ENCODE measurements around the gene ZNF345. TPM values are rescaled to one million over a fixed set of nuclear protein-coding genes. Genes with fewer than 3 reads are reported as not detected.

ZNF345 gene
- total and polyA plus RNA-seq, 10 of the 15 experiments (the other 5 are each of a cell fraction or from before 2014, with no cell fraction given): 1.3 to 3.0 (median 2.0) TPM

- peak overlapping the region; percentile 78; the same call in 1 of the 2 replicates for H2AFZ ChIP-seq (ENCODE audit: control insufficient read depth, low read depth, low read length)
- H3K27ac ChIP-seq (ENCODE audit: control insufficient read depth, insufficient read depth): no peak overlapping the region
- peak overlapping the region; percentile 44 for H3K4me2 ChIP-seq (ENCODE audit: control insufficient read depth, insufficient read depth)
- no peaks in the 10 kb centered on the region for H3K4me1 ChIP-seq (ENCODE audit: control insufficient read depth, insufficient read depth, low read length)
- H3K9ac ChIP-seq (ENCODE audit: control insufficient read depth, insufficient read depth, low read length): no peak overlapping the region
- peaks cover 6% of the 10 kb centered on the region; the same call in 2 of the 3 replicates for H3K9me3 ChIP-seq (replicated peaks; ENCODE audit: control insufficient read depth, insufficient read depth, low read length)
- no peak for FAIRE-seq
- CTCF ChIA-PET: no interaction called here
- ATAC-seq: no peak
- no peaks in the 10 kb centered on the region for H3K27me3 ChIP-seq (replicated peaks in 1 of 2; ENCODE audit: control insufficient read depth in 2 of 2, insufficient read depth in 2 of 2, low read length in 1 of 2)
- 87% methylated on average over 7 of the region's 7 CpGs for WGBS (ENCODE audit: insufficient coverage, insufficient replicate concordance, low lambda C conversion rate, missing lambda C conversion rate)
- POLR2A ChIA-PET: no interaction called here
- in situ Hi-C loops (cut with MboI): no loop called here
- no peaks in the 10 kb centered on the region for H4K20me1 ChIP-seq (ENCODE audit: control insufficient read depth, insufficient read depth)
- no peak for DNase-seq (ENCODE audit: low read depth, low spot score)
- intact Hi-C loops (cut with micrococcal nuclease; ENCODE audit: unreplicated experiment): no loop called here
- RAD21 ChIA-PET (ENCODE audit: unreplicated experiment): no interaction called here
- SMC1A ChIA-PET (ENCODE audit: uncharacterized antibody, unreplicated experiment): no interaction called here
- BruUV-seq (replicated peaks): no TSS peak
- no peaks in the 10 kb centered on the region for H3K79me2 ChIP-seq (ENCODE audit: control insufficient read depth, insufficient read depth, low read length)
- no peaks in the 10 kb centered on the region for H3K36me3 ChIP-seq (ENCODE audit: control insufficient read depth in 2 of 2, insufficient read depth in 2 of 2, low read length in 1 of 2)
- H3K4me3 ChIP-seq: peak overlapping the region; percentile 84
- TF ChIP-seq HDAC2 (IDR thresholded peaks at IDR 0.05): no peak
- TF ChIP-seq IKZF1 (conservative IDR thresholded peaks at IDR 0.05): no peak
- TF ChIP-seq JUNB (IDR thresholded peaks at IDR 0.05): no peak
- TF ChIP-seq ASH2L (IDR thresholded peaks at IDR 0.05; ENCODE audit: borderline replicate concordance, low read depth): no peak
- no peak for TF ChIP-seq SIN3A (IDR thresholded peaks at IDR 0.05; ENCODE audit: low read depth, low read length)
- TF ChIP-seq CHD1 (IDR thresholded peaks at IDR 0.05; ENCODE audit: low read depth, low read length): no peak
- no peak for TF ChIP-seq NFIC (IDR thresholded peaks at IDR 0.05; ENCODE audit: low read depth, low read length)
- no peak for TF ChIP-seq POLR2A (IDR thresholded peaks at IDR 0.05; ENCODE audit: low read depth, low read length)
- no peak for TF ChIP-seq POLR2AphosphoS5 (IDR thresholded peaks at IDR 0.05; ENCODE audit: low read length)
- TF ChIP-seq FOXM1 (IDR thresholded peaks at IDR 0.05; ENCODE audit: low read depth, low read length): no peak
These were observed 66.3 kb downstream of the ZNF345 start for GRCh38 chr19:36916991-36917390.

GRCh38 chr19:36918090-36918489 is 67.4 kb downstream of the ZNF345 start:
- no peak for TF ChIP-seq CBX5 (IDR thresholded peaks at IDR 0.05; ENCODE audit: low read depth)
- TF ChIP-seq MLLT1 (IDR thresholded peaks at IDR 0.05): no peak
- TF ChIP-seq ZNF217 (IDR thresholded peaks at IDR 0.05): no peak
- TF ChIP-seq HCFC1 (IDR thresholded peaks at IDR 0.05; ENCODE audit: low read length): no peak
- CTCF ChIA-PET: no interaction called here

More at GRCh38 chr19:36918090-36918489, 67.4 kb downstream of the ZNF345 start:
- Histone ChIP-seq H2AFZ (ENCODE audit: control insufficient read depth, low read depth, low read length) (no peak overlapping the region), H3K27me3 (replicated peaks in 1 of 2; ENCODE audit: control insufficient read depth in 2 of 2, insufficient read depth in 2 of 2, low read length in 1 of 2) (no peaks in the 10 kb centered on the region), H3K4me1 (ENCODE audit: control insufficient read depth, insufficient read depth, low read length) (no peaks in the 10 kb centered on the region), H3K79me2 (ENCODE audit: control insufficient read depth, insufficient read depth, low read length) (no peaks in the 10 kb centered on the region), H3K4me3 (no peak overlapping the region), H3K27ac (ENCODE audit: control insufficient read depth, insufficient read depth) (no peak overlapping the region), H3K36me3 (ENCODE audit: control insufficient read depth in 2 of 2, insufficient read depth in 2 of 2, low read length in 1 of 2) (no peaks in the 10 kb centered on the region), H3K4me2 (ENCODE audit: control insufficient read depth, insufficient read depth) (no peak overlapping the region), H3K9me3 (replicated peaks; ENCODE audit: control insufficient read depth, insufficient read depth, low read length) (peaks cover 7% of the 10 kb centered on the region; the same call in 2 of the 3 replicates), H3K9ac (ENCODE audit: control insufficient read depth, insufficient read depth, low read length) (no peak overlapping the region), H4K20me1 (ENCODE audit: control insufficient read depth, insufficient read depth) (no peaks in the 10 kb centered on the region)
- WGBS (ENCODE audit: insufficient coverage, insufficient replicate concordance, low lambda C conversion rate, missing lambda C conversion rate): 97% methylated on average over 9 of the region's 9 CpGs
- ChIA-PET POLR2A (no interaction called here), SMC1A (ENCODE audit: uncharacterized antibody, unreplicated experiment) (no interaction called here), RAD21 (ENCODE audit: unreplicated experiment) (no interaction called here)
- ATAC-seq (no peak), DNase-seq (ENCODE audit: low read depth, low spot score) (no peak), FAIRE-seq (no peak)
- in situ Hi-C loops (cut with MboI) (no loop called here), intact Hi-C loops (cut with micrococcal nuclease; ENCODE audit: unreplicated experiment) (no loop called here)
- BruUV-seq (replicated peaks): no TSS peak
